GM19468 (cell line): ENCODE results near the gene ERC1.
"Not testable (repeated sequence)": the region's sequence is repeated elsewhere in the genome, so short reads cannot be mapped to it uniquely, and the experiment has no call there.

ENCODE experiments used
- ATAC-seq: cut with Tn5 transposase; IDR thresholded peaks from one replicate; pipeline ENCODE4 v1.9.1; 2021; ENCODE audit warnings: mild to moderate bottlenecking, moderate library complexity, moderate number of reproducible peaks; ENCODE audit not compliant: unreplicated experiment; ENCODE audit errors: extremely low read depth

The ERC1 gene

DNA sequence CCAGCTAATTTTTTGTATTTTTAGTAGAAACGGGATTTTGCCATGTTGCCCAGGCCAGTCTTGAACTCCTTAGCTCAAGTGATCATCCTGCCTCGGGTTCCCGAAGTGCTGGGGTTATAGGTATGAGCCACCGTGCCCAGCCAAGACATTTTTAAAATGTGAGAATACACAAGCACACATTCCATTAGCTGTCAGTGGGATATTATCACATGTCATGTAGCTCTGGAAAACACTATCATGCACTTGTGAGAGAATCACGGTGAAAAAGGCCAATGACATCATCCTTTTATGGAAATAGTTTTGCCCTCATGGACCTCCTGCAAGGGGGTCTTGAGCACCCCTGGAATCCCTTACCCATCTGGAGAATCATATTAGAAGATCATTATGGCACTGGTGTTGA is 28.3 kb downstream of the ERC1 start:
- ATAC-seq, result no peak

GRCh38 chr12:1020389-1020788 is 29.4 kb downstream of the ERC1 start:
- ATAC-seq, result no peak

GRCh38 chr12:1022032-1022970 is 31.3 kb downstream of the ERC1 start:
- no peak for ATAC-seq

DNA sequence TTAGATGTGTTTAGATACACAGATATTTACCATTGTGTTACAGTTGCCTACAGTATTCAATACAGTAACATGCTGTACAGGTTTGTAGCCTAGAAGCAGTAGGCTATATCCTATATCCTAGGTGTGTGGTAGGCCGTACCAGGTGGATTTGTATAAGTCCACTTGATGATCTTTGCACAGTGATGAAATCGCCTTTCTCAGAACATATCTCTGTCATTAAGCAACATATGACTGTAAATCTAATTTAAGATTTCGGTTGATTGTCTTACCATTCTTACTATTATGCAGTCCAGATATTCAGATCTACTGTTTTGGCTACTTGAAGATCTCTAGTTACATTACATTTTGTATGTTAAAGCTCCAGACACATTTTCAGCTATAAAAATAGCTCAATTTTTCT is 39.8 kb downstream of the ERC1 start:
- ATAC-seq, result no peak

DNA sequence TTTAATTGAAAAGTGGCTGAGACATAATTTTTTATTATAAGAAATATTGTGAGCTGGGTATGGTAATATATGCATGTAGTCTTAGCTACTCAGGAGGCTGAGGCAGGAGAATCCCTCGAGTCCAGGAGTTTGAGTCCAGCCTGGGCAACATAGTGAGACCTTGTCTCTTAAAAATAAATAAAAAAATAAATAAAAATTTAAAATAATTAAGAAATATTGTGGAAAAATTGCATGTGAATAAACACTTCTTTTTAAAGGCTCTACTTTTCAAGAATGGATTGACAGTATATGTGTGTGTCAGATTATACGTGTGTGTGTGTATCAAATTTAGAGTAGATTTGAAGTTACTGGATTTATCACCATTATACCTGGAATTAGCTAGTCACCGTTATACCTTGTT is 43.2 kb downstream of the ERC1 start:
- ATAC-seq, result no peak

GRCh38 chr12:1034751-1035457 is 43.9 kb downstream of the ERC1 start:
- no peak for ATAC-seq

DNA sequence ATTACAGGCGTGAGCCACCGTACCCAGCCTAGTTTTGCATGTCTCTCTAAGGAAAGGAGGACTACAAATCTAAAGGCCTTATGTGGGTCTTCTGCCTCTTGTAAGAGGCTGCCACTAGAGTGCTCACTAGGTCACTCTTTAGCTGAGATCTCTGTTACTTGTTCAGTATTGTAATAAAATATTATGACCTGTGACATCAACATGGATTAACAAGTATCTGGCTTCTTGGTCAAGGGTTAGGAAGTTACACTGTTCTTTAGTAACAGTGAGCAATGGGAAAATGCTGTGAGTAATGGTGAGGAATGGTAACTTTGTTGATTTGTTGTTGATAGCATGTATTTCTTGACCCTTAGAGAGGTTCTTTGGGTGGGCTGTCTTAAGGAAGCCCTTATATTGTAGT is 50.5 kb downstream of the ERC1 start:
- ATAC-seq, result no peak

DNA sequence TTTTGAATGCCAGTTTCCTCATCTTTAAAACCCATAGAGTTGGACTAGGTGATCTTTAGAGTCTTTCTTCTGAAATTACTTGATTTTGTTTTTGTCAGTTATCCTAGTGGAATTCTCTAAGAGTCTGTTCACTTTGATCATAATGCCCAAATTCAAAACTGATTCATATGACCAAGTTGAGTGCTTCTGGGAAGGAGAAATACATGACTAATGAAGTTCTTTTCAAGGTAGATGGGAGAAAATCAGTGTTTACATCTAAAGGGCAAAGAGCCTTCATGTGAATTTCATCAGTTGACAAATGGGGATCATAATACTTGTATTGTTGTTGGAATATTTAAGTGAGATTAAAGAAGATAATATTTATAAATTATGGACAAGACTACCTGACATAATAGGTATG is 53.2 kb downstream of the ERC1 start:
- no peak for ATAC-seq

- no peak for ATAC-seq
Measured at GRCh38 chr12:1044696-1045095, 53.7 kb downstream of the ERC1 start.

GRCh38 chr12:1046727-1047126 is 55.7 kb downstream of the ERC1 start:
- no peak for ATAC-seq

GRCh38 chr12:1047898-1048660 is 57.1 kb downstream of the ERC1 start:
- ATAC-seq, result no peak

DNA sequence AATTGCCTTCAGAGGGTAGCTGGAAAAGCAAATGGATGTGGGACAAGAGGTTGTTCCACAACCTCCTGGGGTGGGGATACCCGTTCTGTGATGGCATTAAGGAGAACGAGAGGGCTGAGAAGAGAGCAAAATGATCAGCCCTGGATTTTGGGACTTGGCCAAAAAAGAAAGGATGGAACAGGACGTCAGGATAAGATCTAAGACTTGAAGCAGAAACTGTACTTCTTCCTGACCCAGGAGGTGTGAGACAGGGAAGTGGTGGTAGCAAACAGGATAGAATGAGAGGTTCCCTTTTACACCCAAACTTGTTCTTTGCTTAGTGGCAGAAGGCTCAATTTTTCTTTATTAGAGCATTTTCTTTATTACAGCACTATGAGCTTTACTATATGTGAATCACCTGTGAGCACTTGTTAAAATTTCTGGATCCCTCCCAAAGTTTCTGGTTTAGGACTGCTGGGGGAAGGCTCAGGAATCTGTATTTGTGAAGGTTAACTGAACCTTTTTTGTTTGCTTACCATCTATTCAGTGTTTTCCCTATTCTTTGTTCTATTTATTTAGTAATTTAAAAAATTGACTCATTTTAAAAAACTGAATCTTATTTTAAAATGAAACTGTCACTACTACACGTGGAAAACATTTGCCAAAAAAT is 59.2 kb downstream of the ERC1 start:
- ATAC-seq, result no peak

DNA sequence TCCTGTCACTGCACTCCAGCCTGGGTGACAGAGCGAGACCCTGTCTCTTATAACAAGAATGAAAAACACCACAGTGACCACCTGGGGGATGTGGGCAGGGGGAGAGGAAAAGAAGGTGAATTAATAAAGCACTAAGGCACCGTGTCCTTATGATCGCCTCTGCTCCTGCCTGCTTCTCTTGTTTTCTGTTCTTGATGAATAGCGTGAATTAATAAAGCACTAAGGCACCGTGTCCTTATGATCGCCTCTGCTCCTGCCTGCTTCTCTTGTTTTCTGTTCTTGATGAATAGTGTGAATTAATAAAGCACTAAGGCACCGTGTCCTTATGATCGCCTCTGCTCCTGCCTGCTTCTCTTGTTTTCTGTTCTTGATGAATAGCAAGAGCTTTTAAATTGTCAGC is 60.6 kb downstream of the ERC1 start:
- ATAC-seq, result not testable (repeated sequence)

DNA sequence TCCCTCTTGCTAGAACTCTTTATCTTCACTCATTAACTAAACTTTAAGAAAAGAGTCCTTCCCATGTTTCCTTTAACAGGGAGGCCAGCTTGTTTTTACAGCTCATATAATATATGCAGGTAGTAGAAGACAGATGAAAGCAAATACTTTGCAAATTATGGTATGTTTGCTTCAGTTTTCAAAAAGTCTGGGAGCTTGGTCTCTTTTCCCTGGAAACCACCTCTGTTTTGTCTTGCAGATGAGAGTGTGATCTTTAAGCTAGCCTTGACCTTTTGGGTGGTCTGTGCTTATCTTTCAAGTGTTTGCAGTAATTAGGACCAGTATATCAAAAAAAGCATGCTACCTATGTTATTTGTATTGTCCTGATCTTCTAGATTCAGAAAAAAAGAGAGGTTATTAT is 62.7 kb downstream of the ERC1 start:
- no peak for ATAC-seq

DNA sequence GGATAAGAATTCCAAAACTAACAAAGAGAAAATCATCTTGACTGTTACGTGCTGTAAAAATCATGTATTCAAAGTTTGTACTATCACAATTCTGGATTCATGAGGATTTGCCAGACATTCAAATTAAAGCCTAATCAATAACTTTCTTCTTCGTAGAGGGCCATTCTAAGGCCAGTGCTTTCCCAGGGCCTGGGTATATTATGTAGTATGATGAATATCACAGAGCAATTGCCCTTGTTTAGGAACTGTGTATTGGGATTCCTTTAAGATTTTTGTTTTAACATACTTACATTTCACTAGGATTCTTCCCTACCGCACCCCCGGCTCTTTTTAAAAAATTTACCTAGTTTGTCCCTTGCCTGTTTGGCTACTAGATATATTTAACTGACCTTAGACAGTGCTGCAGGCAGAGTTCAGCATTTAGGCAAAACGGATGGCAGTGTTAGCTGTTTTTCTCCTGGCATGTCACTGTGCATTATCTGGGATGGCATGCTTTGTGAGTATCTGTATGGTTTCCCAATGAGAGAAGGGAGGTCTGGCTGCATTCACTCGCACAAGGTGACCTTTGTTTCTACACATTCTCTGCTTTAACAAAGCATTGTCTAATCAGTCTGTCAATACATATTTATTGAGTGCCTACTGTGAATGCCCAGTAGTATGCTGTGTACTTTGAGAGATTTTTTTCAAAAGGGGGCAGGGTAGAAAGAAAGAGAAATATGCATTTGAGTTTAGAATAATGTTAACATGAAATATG is 63.3 kb downstream of the ERC1 start:
- no peak for ATAC-seq

- no peak for ATAC-seq
Measured at GRCh38 chr12:1056390-1056789, 65.4 kb downstream of the ERC1 start.

- no peak for ATAC-seq
Measured at GRCh38 chr12:1058423-1058822, 67.4 kb downstream of the ERC1 start.

DNA sequence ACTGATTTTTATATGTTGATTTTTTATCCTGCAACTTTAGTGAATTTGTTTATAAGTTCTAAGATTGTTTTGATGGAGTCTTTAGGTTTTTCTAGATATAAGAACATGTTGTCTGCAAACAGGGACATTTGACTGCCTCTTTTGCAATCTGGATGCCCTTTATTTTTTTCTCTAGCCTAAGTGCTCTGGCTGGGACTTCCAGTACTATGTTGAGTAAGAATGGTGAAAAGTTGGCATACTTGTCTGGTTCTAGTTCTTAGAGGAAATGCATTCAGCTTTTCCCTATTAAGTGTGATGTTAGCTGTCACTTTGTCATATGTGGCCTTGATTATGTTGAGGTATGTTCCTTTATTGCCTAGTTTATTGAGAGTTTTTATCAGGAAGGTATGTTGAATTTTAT is 68.1 kb downstream of the ERC1 start:
- ATAC-seq, result no peak

DNA sequence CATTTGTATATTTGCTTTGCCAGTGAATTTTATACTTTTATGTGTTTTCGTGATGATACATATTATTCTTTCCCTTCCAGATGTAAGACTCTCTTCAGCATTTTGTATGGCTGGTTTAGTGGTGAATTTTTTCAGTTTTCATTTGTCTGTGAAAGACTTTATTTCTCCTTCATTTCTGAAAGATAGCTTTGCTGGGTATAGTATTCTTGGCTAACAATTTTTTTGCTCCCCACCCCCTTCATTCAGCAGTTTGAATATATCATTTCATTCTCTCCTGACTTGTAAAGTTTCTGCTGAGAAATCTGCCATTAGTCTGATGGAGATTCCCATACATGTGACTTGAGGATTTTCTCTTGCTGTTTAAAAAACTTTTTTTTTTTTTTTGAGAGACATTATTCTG is 72.8 kb downstream of the ERC1 start:
- no peak for ATAC-seq

DNA sequence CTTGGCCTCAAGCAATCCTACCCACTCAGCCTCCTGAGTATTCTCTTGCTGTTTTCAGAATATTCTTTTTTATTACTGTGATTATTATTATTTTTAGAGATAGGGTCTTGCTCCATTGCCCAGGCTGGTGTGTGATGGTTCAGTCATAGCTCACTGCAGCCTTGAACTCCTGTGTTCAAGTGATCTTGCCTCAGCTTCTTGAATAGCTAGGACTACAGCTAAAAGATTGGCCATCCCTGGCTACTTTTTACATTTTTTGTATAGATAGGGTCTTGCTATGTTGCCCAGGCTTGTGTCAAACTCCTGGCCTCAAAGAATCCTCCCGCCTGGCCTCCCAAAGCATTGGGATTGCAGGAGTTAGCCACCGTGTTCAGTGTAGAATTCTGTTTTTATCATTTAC is 73.3 kb downstream of the ERC1 start:
- no peak for ATAC-seq
